Adrenal gland (tissue), 12 donors: ENCODE results near the gene COL17A1. TPM values are rescaled to one million over a fixed set of nuclear protein-coding genes. Genes with fewer than 3 reads are reported as not detected.

Experiments
- DNase-seq, 7 donors: peaks; one replicate each; pipeline ENCODE4 v3.0.0-alpha.2; 2019 to 2020
- H3K27ac ChIP-seq, 5 donors: fragments of 200-600 bp; sonication (generic) in 4 of 5; 1 replicate in 3 of 5; 2 replicates in 2 of 5; pipeline versions ENCODE4 v1.5.1 to v1.8.0; 2016 to 2020; ENCODE audit warnings: mild to moderate bottlenecking in 1 of 5
- H3K27me3 ChIP-seq: fragments of 200-600 bp; 2 replicates; pipeline ENCODE4 v1.8.0; 2021
- H3K36me3 ChIP-seq, 2 donors: fragments of 200-600 bp; replicated peaks in 1 of 2; 1 replicate in 1 of 2; 2 replicates in 1 of 2; pipeline versions ENCODE4 v1.5.1 to v1.8.0; 2018 to 2022
- H3K4me1 ChIP-seq, 2 donors: fragments of 200-600 bp; replicated peaks in 1 of 2; 1 replicate in 1 of 2; 2 replicates in 1 of 2; pipeline versions ENCODE4 v1.5.1 to v1.8.0; 2018 to 2021
- H3K4me3 ChIP-seq, 4 donors: fragments of 200-600 bp; sonication (generic) in 3 of 4; one replicate each; pipeline ENCODE4 v1.5.1; 2016 to 2018
- H3K9me3 ChIP-seq, 3 donors: fragments of 200-600 bp; sonication (generic) in 1 of 3; replicated peaks in 1 of 3; 1 replicate in 2 of 3; 2 replicates in 1 of 3; pipeline versions ENCODE4 v1.5.1 to v1.8.0; 2016 to 2021
- POLR2A ChIP-seq, 2 donors: fragments of 450-650 bp; IDR thresholded peaks; one replicate each; pipeline ENCODE4 v1.6.1; 2017; ENCODE audit warnings: antibody characterized with exemption in 2 of 2, mild to moderate bottlenecking in 2 of 2, moderate library complexity in 1 of 2
- WGBS, 4 donors: extraction: QIAGEN DNeasy Blood & Tissue Kit in 2 of 4; methylation state at CpG; one replicate each; pipeline versions ENCODE4 v1.1.5 to v1.1.7; 2013 to 2017; 5-methylcytosine and 5-hydroxymethylcytosine counted together
- intact Hi-C, 2 donors: fragments of 100-400 bp; cut with DNase I; formaldehyde crosslinking; loops; one replicate each; pipeline versions ENCODE4 v1.14.1 to v1.15.0; 2022 to 2023
- polyA plus RNA-seq, 3 donors: library from polyadenylated mRNA; stranded (reverse); fragments of 200-250 nt in 2 of 3; fragments of 350-450 nt in 1 of 3; fragmentation: Illumina TruSeq in 1 of 3; extraction: RNeasy Lipid Tissue Mini Kit (QIAGEN cat#74804) in 1 of 3; gene quantifications; one replicate each; pipeline ENCODE4 v1.2.3, GENCODE V29; 2013 to 2014
- total RNA-seq, 9 donors: library from RNA; depleted of rRNA in 4 of 9; stranded (reverse); fragments of >200 nt in 4 of 9; fragments of 120-200 nt in 1 of 9; fragmentation: NEBNext Ultra II Directional in 1 of 9; extraction: Animal tissue kit (Norgen Biotek cat#: 25700) in 1 of 9; gene quantifications; one replicate each; pipeline versions ENCODE4 v1.1.0 to v1.2.4, GENCODE V29; 2013 to 2023
- TF ChIP-seq, protein P1 (sequence below), 6 experiments: fragments of 450-650 bp in 4 of 6; fragments of 200-600 bp in 2 of 6; sonication (generic) in 1 of 6; IDR thresholded peaks; 1 replicate in 5 of 6; 2 replicates in 1 of 6; pipeline versions ENCODE4 v1.5.1 to v1.8.0; 2016 to 2021; ENCODE audit warnings: antibody characterized with exemption in 6 of 6, mild to moderate bottlenecking in 2 of 6, moderate library complexity in 1 of 6
- donor health status: healthy with polysubstance abuse.
- donor health status: Bipolar disorder and iron deficiency.
- donor health status: DM: yes; HTN: yes; CAD: no.
- donor health status: DM: no; HTN: no; CAD: no.
- donor health status: DM: no; HTN: no; CAD: no.
- donor health status: DM: yes; HTN: yes; CAD: no.

COL17A1 gene
- total and polyA plus RNA-seq, 12 donors = 0.11 to 2.2 (median 0.36) TPM; not detected in 4

DNA sequence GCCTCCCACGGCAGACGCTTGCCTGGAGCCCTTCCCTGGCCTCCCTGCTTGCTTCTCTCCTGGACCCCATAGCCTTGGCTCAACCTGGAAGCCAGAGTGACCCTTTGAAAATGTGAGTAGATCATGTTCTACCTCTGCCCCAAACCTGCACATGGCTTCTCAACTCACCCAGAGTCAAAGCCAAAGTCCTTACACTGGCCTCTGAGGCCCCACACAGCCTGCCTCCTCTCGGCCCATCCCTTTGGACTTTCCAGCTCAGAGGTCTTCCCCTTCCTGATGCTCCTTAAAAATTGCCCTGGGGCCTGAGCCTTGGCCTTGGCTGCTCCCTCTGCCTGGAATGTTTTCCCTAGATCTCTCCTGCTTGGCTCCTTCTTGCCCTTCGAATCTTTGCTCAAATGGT lies 32.5 kb downstream of the COL17A1 start:
- no peak for DNase-seq
- 93 to 96% (median 95%) methylated on average over 2 to 4 of the region's 4 CpGs for WGBS, 4 donors
- Histone ChIP-seq H3K36me3 (no peaks in the 10 kb centered on the region), H3K27me3 (no peaks in the 10 kb centered on the region), H3K4me1 (no peaks in the 10 kb centered on the region), H3K27ac (no peak overlapping the region), H3K9me3 (no peaks in the 10 kb centered on the region), H3K4me3 (no peak overlapping the region)
- intact Hi-C loops = no loop called here
- TF ChIP-seq, protein P1, sequence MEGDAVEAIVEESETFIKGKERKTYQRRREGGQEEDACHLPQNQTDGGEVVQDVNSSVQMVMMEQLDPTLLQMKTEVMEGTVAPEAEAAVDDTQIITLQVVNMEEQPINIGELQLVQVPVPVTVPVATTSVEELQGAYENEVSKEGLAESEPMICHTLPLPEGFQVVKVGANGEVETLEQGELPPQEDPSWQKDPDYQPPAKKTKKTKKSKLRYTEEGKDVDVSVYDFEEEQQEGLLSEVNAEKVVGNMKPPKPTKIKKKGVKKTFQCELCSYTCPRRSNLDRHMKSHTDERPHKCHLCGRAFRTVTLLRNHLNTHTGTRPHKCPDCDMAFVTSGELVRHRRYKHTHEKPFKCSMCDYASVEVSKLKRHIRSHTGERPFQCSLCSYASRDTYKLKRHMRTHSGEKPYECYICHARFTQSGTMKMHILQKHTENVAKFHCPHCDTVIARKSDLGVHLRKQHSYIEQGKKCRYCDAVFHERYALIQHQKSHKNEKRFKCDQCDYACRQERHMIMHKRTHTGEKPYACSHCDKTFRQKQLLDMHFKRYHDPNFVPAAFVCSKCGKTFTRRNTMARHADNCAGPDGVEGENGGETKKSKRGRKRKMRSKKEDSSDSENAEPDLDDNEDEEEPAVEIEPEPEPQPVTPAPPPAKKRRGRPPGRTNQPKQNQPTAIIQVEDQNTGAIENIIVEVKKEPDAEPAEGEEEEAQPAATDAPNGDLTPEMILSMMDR (IDR thresholded peaks at IDR 0.05) = no peak
- no peak for TF ChIP-seq POLR2A (IDR thresholded peaks at IDR 0.05)

DNA sequence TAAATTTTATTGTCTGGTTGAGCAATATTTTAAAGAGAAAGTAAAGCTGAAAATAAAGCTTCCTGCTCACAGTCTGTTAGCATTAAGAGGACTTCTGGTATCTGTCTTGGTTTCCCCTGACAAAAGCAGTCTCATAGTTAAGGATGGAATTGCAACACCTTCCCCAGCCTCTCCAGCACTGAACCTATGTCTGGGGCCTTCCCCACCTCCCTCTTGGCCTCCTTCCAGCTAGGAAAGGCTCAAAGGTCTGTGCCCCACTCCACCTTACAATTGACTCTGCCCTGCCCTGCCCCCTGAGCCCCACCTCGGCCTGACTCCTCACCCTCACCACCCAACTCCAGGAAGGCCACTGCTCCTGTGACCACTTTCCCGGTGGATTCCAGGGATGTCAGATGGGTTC lies 33.2 kb downstream of the COL17A1 start:
- intact Hi-C loops = no loop called here
- Histone ChIP-seq H3K27ac (no peak overlapping the region), H3K9me3 (no peaks in the 10 kb centered on the region), H3K4me1 (no peaks in the 10 kb centered on the region), H3K27me3 (no peaks in the 10 kb centered on the region), H3K36me3 (no peaks in the 10 kb centered on the region), H3K4me3 (no peak overlapping the region)
- 87 to 95% (median 92%) methylated on average over 2 of the region's 2 CpGs for WGBS, 4 donors
- TF ChIP-seq POLR2A (IDR thresholded peaks at IDR 0.05) = no peak
- TF ChIP-seq, protein P1 (IDR thresholded peaks at IDR 0.05) = no peak
- DNase-seq = no peak

DNA sequence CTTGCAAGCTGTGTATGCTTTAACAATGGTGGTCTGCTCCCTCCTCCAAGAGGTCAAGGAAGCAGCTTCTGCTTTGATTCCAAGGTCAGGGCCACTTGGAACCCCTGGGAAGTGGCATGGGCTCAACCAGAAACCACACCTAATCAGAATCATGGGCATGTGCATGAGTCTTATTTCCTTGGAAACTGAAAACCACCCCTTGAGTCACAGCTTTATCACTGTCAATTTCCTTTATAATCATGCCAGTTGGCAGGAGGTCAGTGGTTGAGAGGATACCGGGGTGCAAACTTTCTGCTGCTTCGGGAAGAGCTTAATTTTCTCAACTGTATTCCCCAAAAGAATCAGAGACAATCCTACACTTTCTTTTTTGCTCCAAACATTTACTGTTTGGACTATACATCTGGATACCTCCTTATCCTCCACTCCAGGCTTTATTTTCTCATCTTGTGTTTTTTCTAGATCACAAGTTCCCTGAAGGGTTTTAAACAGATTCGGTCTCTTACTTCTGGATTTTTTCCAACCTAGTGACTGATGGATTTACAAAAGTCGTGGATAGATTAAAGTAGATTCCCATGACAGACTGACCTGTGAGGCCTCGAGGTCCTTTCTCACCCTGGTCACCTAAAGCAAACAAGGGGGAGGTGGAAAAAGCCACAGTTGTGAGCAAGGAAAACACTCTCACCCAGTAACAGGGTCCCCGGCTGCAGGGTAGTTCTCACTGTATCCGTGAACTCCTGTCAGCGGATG lies 36.0 kb downstream of the COL17A1 start:
- DNase-seq = peak in 3 of 7 donors; percentile 37 to 46 (median 39)
- no peaks in the 10 kb centered on the region for H3K4me1 ChIP-seq
- intact Hi-C loops = loop anchor here in 1 of 2 donors (5.0 kb wide), 1 partner anchor 158 kb away; no protein-coding TSS in a partner anchor
- H3K27ac ChIP-seq = no peak overlapping the region
- H3K27me3 ChIP-seq = no peaks in the 10 kb centered on the region
- H3K36me3 ChIP-seq = no peaks in the 10 kb centered on the region
- H3K4me3 ChIP-seq = no peak overlapping the region
- no peaks in the 10 kb centered on the region for H3K9me3 ChIP-seq
- 29 to 43% (median 34%) methylated on average over 6 to 8 of the region's 8 CpGs for WGBS, 4 donors
- no peak for TF ChIP-seq POLR2A (IDR thresholded peaks at IDR 0.05)
- TF ChIP-seq, protein P1 (IDR thresholded peaks at IDR 0.05) = no peak

DNA sequence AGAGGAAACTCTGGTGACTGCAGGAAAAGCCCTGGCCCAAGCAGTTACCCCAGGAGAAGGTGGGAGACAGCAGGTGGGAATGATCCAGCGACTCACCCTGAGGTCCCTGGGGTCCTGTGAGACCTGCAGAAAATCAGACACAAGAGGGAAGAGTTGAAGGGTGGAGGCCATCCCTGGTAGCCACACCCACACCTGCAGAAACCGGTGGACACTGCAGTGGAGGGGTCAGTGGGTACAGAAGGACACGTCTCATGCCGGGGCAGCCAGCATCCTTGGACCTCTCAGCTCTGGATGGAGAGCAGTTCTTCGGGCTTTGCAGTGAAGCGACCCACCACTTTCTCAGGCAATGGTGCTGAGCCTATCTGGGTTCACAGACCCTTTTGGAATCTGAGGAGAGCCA lies 39.0 kb downstream of the COL17A1 start:
- Histone ChIP-seq H3K36me3 (no peaks in the 10 kb centered on the region), H3K9me3 (no peaks in the 10 kb centered on the region), H3K27ac (no peak overlapping the region), H3K27me3 (no peaks in the 10 kb centered on the region), H3K4me1 (no peaks in the 10 kb centered on the region), H3K4me3 (no peak overlapping the region)
- 83 to 93% (median 91%) methylated on average over 5 to 6 of the region's 6 CpGs for WGBS, 4 donors
- TF ChIP-seq POLR2A (IDR thresholded peaks at IDR 0.05) = no peak
- TF ChIP-seq, protein P1 (IDR thresholded peaks at IDR 0.05) = no peak
- intact Hi-C loops = loop anchor here in 1 of 2 donors (5.0 kb wide), 1 partner anchor 161 kb away; no protein-coding TSS in a partner anchor
- peak in 1 of 7 donors; percentile 27 for DNase-seq
